Activated CD8-positive, alpha-beta memory T cell treated with anti-CD3 and anti-CD28 coated beads for 4 hours (primary cell): ENCODE data around the gene GLI3.

Experiments
- DNase-seq, 2 donors: peaks; one replicate each; pipeline ENCODE4 v3.0.0-alpha.2; 2020; ENCODE audit warnings: low read depth in 2 of 2

GLI3 gene

DNA sequence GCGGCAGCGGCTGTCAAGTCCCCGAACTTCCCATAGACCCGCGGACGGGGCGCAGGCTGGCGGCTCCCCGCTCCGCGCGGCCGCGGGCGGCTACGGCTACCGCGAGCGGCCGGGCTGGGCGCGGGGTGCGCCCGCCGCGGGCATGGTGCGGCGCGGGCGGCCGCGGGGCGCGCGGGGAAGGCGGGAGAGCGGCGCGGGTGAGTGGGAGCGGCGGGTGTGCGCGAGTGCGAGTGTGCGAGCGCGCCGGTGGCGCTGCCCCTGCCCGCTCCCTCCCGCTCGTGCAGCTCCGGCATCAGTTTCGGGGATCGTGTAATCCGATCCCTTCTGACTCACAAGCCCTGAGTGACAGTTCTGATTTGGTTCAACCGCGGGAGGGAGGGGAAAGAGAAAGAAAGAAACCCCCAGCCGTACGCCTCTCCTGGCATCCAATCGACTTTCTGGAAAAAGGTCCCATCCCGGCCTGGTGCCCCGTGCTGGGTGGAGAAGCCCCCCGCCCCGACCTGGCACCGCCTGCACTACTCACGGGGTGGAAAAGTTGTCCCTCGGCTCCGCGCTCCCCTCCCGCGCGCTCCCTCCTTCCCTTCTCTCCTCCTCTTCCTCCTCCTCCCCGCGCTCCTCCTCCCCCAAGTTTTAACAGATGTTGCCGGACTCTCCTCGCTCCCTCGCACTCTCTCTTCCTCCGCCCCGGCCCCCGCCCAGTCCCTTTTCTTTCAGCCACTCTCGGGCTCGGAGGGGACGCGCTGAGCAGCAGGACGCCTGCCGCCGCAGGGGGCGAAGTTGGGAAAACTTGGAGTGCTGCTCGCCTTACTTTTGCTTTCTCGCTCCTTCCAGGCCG lies at the start of gene GLI3:
Gene GLI3, minus strand, starts transcription at position 234 of the 835 bp plus-strand sequence. CDS start 13,956 bp downstream, outside the sequence.
- no peak for DNase-seq

DNA sequence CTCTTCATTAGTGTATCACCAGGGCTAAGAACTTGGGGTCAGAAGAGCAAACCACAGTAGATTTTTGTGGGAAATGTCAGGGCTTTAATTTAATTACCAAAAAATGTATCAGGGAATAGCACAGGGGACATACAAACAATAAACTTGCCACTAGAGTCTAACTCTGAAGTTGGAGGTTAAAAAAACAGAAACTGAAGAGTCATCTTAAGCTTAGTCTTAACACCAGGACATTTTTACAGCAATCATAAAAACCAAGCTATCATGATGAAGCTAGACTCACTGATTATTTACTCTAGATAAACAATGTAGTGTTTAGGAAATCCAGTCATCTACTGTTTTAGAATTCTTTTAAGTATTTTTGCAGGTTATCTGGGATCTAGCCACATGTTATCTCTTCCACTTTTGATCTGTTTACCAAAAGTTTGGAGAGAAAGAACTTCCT lies 48.4 kb upstream of the GLI3 start:
- DNase-seq: no peak

DNA sequence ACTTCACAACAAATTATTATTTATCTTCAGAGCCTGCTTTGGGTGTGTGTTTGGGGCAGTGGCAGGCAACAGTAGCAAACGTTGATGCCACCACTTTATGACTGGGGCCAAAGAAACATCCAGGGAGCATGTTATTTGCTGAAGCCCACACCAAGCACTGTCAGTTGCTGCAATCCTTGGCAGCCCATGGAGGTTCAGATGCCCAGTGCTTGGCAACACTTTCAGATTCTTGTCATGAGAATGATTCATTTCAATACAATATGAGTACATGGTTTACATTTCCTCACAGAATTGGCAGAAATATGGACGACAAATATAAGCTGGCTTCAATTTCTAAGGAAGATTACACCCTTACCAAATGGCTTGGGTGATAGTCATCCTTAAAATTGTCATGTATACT lies 46.5 kb upstream of the GLI3 start:
- no peak for DNase-seq

DNA sequence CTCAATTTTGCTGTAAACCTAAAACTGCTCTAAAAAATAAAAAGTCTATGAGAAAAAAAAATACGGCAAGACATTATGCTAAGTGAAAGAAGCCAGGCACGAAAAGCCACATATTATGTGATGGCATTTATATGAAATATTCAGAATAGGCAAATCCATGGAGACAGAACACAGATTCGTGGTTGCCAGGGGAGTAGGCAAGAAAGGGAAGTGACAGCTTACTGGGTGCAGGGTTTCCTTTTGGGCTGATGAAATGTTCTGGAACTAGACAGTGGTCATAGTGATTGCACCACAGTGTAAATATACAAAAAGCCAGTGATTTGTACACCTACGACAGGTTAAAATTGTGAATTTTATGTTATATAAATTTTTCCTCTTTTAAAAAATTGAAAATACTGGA lies 41.3 kb upstream of the GLI3 start:
- no peak for DNase-seq

DNA sequence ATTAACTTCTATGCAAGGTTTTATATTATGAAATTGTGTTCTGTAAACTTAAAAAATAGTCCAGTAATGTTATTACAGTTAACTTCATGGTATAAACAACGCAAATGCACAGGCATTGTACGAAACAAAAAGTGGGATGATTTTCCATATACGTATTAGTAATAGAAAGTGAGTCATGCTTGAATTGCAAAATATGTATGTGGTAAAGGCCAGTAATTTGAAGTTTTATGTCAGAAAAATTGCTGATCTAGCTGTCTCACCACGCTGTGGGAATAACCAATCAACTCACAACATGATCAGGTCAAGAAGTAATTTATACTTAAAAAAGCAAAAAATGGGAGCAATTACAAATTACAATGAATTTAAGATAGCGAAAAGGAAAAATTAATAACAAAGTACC lies 37.0 kb upstream of the GLI3 start:
- DNase-seq: no peak

DNA sequence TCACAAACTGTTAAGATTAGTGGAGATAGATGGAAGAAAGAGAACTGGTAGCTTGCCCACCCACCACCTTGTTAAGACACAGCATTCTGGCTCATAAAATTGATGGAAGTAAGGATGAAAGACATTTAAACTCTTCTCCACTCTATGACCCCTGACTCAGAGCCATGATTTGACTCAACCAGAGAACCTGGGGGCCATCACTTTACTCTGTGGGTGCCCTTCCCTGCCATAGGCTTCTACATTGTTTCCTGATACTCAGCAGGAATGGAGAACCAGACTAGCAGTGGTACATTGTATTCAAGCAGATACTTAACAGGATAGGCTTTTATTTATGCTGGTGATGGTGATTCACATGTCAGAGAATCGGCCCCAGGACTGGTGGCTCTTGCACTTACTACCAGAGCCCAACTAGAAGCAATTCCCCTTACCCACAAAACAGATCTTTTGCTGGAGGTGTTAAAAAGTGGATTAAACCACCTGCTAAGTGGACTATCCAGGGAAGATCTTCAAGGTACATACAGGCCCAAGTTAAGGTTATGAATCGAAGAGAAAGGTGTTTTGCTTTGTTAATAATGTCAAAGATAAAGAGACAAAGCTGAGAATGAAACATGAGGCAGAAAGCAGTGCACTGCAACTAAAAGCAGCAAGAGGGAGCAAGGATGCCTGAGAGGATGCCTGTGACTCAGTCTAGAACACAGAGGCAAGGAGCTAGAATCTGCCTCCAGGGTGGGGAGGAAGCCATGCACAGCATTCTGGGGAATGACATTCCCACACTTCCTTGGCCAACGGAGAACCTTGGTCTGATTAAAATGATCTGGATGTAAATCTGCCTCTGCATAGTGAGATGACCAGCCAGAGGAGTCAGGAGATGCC lies 36.0 kb upstream of the GLI3 start:
- DNase-seq: no peak

DNA sequence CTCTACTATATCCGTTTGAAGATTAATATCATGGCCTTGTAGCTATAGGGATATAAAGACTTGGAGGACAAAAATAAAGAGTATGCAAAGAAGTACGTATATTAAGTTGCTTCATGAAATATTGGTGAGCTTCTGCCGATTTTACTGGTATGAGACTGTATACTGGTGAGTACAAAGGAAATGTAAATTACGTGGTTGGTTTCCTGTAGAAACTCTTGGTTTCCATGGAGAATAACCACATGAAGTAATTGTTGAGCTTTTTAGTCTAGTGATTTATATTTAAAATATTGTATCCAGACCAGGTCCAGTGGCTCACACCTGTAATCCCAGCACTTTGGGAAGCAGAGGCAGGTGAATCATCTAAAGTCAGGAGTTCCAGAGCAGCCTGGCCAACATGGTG lies 32.2 kb upstream of the GLI3 start:
- no peak for DNase-seq

DNA sequence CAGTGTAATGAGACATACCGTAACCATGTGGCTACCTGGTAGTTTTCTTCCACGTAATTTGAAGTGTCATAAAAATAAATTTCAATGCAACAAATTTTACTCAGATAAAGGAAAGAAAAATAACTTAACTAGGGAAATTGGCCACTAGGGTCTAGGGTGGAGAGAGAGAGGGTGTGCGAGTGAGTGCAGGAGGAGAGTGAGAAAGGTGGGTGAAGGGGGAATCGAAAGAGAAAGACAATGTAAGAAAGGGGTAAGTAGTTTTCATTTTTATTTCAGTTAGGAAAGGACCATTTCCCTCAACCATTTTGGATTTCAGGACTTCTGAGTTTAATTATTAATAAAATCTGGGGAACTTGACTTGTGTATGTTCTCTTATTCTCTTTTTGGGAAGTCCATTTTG lies 27.7 kb upstream of the GLI3 start:
- no peak for DNase-seq

DNA sequence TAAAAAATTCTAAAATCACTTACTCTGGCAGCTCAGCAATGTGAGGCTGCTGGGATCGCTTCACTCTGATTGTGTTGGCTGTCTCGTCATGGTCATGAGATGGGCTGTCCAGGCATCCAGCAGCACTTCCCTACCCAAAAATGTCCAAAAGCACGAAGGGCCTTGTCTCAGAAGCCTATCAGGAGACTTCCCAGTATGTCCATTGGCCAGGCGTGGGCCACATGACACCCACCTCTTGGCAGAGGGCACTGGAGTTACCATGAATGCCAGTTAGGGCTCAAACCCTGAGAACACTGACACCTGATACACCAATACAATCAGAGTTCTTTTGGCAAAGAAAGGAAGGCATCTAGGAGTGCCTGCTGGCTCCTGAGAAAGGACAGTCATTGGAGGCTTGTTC lies 27.0 kb upstream of the GLI3 start:
- DNase-seq: no peak

DNA sequence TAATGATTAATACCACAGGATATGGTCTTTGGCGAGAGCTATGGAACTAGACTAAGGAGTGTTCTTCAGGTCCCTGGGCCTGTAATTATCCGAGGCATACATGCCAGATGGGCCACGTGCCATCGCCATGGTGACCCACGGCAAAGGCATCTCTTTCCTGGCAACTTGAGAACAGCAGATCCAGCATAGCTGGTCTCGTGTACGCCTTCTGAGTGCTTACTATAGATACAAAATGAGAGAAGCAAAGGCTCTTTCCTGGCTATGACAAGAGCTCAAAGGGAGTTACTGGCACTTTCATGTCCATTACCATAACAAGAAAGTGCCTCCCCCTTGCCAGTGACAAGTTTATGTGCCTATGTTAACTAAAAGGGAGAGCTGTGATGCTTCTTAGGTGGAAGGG lies 26.0 kb upstream of the GLI3 start:
- no peak for DNase-seq

DNA sequence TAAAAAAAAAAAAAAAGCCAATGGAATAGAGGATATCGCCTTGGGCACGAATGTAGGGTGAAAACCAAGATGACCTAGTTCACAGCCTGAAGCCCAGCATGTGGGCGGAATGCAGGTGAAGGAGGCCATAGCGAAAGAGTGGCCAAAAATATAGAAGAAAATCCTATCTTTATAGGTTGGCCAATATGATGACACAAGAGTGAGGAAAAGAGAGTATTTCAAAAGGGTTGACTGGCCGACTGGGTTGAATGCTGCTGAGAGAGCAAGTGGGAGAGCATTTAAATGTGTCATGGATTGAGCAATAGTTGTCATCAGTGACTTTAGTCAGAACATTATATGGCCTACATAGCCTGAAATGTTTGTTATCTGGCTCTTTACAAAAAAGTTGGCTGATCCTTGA lies 17.2 kb upstream of the GLI3 start:
- no peak for DNase-seq

DNA sequence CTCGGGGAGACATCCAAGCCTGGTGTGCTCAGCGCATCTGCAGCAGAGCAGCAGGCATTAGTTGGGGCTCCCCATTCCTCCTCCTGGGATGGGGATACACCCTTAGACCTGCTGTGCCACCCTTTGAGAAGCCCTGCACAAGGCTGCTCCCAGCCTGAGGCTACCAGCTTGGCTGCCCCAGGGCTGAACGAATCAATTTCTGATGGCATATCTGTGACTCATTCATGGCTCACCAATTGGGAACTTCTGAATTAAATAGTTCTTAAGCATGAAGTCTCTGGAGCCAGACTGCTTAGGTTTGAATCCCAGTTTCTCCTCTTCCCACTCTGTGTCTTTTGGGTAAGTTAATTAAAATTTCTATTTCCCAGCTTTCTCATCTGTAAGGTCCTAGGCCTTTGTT lies 16.3 kb upstream of the GLI3 start:
- no peak for DNase-seq

DNA sequence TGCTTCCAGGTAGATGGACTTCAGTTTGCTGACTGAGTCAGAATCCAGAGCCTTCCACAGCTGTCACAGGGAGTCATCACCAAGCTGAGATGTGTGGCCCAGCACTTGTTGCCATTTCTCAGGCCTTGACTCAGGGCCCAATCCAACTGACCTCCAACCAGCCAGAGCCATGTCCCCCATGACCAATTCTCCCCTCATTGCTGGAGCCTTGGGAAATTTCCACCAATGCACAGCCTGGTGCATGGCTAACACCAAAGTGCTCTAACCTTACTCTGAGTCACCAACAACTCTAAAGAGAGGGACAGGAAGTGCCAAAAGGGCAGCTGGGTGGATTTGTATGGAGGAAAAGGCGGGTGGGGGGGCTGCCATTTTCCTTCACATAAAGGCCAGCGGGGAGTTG lies 13.4 kb upstream of the GLI3 start:
- no peak for DNase-seq

DNA sequence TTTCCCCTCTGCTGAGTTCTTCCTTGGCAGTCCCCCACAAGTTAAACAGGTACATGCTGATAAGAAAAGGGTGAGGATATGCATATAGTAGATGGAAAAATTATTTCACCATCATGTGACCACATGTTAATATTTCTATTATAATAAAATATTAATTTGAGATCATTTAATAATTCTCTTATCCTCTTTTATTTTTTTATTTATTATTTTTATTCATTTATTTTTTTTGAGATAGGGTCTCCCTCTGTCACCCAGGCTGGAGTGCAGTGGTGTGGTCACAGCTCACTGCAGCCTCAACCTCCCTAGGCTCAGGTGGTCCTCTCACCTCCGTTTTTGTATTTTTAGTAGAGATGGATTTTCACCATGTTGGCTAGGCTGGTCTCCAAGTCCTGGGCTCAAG lies 11.6 kb upstream of the GLI3 start:
- no peak for DNase-seq

DNA sequence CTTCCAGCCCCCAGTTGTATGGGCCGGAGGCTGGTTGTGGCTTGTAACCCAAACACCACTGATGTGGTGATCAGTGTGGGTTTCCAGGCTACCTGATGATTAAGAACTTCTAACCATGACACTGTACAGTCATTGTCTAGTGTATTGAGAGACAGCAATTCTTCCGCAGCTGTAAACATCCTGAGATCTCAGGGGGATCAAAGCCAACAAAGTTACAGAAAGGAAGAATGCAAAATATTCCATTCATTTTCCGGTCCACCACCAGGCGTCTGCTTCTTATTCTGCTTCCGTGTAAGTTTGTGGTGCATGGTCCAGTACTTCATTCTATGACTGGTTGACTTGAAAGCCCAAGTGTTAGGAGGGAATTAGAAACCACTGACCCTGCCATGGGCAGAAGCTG lies 10.3 kb upstream of the GLI3 start:
- DNase-seq: no peak

DNA sequence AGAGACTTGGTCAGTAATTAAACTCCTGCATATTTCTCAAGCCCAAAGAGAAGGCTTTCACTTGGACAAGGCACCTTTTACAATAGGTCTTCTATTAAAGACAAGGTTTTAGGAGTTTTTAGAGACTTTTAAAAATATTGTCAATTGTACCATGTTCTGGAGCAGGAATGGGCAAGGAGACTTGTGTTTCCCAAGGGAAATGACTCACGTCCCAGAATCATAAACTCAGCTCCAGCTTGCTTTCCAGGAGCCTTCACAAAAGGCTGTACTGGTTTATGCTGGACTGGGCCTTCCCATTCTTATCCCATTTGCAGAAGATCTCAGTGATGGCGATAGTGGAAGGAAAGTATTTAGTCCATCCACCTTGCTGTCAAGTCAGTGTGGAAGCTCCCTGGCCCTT lies 7.8 kb upstream of the GLI3 start:
- DNase-seq: no peak

DNA sequence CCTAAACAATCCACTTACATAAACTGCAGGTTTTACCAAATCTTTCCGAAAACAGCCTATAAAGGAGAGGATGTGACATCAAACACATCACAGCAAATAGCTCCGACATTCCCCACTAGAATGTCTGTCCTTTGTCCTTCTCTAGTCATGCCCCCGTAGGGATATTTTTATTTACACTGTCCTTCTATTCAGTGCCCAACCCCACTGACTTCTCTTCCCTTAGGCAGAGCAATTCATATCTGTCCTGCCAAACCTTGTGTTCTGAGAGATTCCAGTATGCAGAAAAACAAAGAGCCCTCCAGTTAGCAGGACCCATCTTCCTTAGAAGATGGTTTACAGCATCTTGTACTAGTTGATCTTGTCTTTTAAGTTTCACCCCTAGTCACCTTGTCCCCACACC lies 5.4 kb upstream of the GLI3 start:
- no peak for DNase-seq

DNA sequence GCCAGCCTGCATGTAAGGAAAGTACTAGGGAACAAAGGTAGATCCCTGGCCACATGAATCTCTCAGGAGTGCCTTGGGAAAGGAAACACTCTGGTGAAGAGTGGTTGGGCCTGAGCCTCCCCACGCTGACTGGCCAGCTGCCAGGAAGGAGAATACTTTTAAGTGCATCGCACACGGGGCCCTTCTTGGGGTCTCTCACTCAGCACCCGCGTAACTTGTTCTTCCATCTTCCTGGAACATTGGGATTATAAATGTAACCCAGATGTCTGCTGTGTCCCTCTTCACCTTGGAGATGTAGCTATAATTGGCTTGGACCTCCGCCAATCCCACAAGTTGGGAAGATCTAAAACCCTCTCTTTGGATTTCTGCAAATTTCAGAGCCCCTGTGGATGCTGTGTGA lies 4.4 kb upstream of the GLI3 start:
- no peak for DNase-seq

DNA sequence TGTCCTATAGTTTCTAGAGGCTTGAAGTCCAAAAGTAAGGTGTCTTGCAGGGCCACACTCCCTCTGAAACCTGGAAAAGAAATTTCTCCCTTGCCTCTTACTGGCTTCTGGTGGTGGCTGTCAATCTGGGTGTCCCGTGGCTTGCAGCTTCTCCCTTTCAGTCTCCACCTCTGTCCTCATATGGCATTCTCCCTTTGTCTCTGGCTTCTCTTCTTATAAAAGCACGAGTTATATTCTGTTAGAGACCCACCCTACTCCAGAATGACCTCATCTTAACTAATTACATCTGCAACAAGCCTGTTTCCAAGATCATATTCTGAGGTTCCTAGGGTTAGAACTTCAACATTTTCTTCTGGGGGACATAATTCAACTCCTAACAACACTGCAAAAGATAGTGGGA lies 3.4 kb upstream of the GLI3 start:
- DNase-seq: no peak

DNA sequence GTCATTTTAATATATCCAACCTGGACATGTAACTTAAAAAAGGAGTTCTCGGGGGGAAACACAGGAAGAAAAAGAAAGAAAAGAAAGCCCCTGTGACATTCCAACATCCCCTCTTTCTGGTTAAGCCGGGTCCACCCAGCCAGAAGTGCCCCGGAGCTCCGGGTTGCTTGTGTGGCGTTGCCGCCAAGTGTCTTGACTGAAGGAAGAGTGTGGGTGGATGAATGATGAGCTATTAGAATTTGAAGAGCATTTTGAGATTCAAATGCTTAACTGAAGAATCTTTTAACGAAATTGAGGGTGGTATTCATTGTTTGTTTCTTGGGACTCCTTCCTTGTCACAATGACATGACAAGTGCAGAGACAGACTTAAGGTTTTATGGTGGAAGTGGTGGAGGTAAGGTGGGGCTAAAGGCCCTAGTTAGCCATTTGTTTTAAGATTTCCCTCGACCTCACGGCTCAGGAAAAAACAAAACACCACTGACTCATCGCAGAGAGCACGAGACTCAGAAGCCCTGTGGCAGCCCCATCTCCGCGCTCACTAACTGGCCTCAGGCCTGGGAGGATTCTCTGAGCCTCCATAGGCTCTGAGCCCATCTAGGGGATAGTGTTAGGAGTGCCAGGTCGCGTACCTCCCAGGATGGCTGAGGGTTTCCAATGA lies 1.8 kb upstream of the GLI3 start:
- no peak for DNase-seq

DNA sequence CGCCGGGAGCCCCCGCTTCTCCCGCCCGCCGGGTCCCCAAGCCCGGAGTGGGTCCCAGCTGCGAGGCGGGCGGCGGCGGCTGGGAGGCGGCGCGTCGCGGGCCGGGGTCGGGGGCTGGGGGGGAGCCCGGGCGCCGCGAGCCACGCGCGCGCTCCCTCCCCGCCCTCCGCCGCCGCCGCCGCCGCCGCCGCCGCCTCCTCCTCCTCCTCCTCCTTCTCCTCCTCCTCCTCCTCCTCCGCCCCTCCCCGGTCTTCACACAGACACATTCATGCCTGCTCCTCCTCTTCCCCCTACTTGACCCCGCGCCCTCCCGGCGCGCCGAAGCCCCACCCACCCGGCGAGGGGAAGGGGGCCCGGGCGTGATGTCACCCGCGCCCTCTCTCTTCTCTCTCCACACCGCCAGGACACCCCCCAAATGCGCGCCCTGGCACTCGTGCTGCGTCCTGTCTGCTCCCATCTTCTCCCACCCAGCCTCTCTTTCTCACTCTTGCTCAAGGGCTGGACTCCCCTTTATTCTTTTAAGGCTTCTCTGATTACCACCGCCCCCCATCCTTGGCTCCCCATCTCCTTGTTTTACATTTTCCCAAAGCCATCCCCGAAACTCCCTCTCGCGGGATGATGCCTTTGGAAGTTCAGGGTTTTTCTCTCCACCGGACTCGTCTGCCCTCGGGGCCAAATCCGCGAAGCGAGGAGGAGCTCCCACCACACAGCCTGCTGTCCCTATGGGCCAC lies 967 bp upstream of the GLI3 start:
- no peak for DNase-seq
